Tibial nerve (tissue), 4 donors: ENCODE results near the gene RPLP1. TPM values are rescaled to one million over a fixed set of nuclear protein-coding genes. Genes with fewer than 3 reads are reported as not detected.

Source experiments
- DNase-seq, 2 donors: peaks; one replicate each; pipeline ENCODE4 v3.0.0-alpha.2; 2019; ENCODE audit warnings: low spot score in 2 of 2
- H3K27ac ChIP-seq, 4 donors: fragments of 200-600 bp; sonication (generic) in 3 of 4; one replicate each; pipeline ENCODE4 v1.5.1; 2017 to 2019; ENCODE audit warnings: mild to moderate bottlenecking in 1 of 4
- H3K27me3 ChIP-seq, 2 donors: fragments of 200-600 bp; sonication (generic) in 1 of 2; one replicate each; pipeline versions ENCODE4 v1.5.1 to v1.6.0; 2017 to 2019
- H3K36me3 ChIP-seq, 3 donors: fragments of 200-600 bp; sonication (generic); one replicate each; pipeline ENCODE4 v1.5.1; 2018 to 2019
- H3K4me1 ChIP-seq, 4 donors: fragments of 200-600 bp; sonication (generic) in 3 of 4; one replicate each; pipeline ENCODE4 v1.5.1; 2017 to 2019
- H3K4me3 ChIP-seq, 4 donors: fragments of 200-600 bp; sonication (generic) in 3 of 4; one replicate each; pipeline ENCODE4 v1.5.1; 2017 to 2019; ENCODE audit warnings: mild to moderate bottlenecking in 1 of 4, moderate library complexity in 1 of 4
- H3K9me3 ChIP-seq, 4 donors: fragments of 200-600 bp; sonication (generic) in 3 of 4; one replicate each; pipeline ENCODE4 v1.5.1; 2017 to 2019
- EP300 ChIP-seq, 2 donors: sonication (generic); formaldehyde crosslinking; IDR thresholded peaks; one replicate each; pipeline ENCODE4 v1.6.1; 2017; ENCODE audit warnings: antibody characterized with exemption in 2 of 2, mild to moderate bottlenecking in 1 of 2
- POLR2A ChIP-seq, 2 donors: fragments of 450-650 bp; IDR thresholded peaks; one replicate each; pipeline ENCODE4 v1.6.1; 2017; ENCODE audit warnings: antibody characterized with exemption in 2 of 2, mild to moderate bottlenecking in 2 of 2, moderate library complexity in 2 of 2
- WGBS, 2 donors: methylation state at CpG; one replicate each; pipeline ENCODE4 v1.1.5; 2018; 5-methylcytosine and 5-hydroxymethylcytosine counted together
- total RNA-seq, 4 donors: library from RNA; depleted of rRNA; stranded (reverse); fragments of >200 nt; gene quantifications; one replicate each; pipeline ENCODE4 v1.1.0, GENCODE V29; 2016
- TF ChIP-seq, protein P1 (sequence below), 5 experiments: fragments of 200-600 bp in 3 of 5; fragments of 450-650 bp in 2 of 5; sonication (generic) in 3 of 5; IDR thresholded peaks; one replicate each; pipeline ENCODE4 v1.5.1; 2016 to 2019; ENCODE audit warnings: antibody characterized with exemption in 5 of 5, mild to moderate bottlenecking in 3 of 5, moderate library complexity in 2 of 5

RPLP1 gene
- total RNA-seq, 4 donors from 2014 or later, result 435 to 693 (median 620) TPM

DNA sequence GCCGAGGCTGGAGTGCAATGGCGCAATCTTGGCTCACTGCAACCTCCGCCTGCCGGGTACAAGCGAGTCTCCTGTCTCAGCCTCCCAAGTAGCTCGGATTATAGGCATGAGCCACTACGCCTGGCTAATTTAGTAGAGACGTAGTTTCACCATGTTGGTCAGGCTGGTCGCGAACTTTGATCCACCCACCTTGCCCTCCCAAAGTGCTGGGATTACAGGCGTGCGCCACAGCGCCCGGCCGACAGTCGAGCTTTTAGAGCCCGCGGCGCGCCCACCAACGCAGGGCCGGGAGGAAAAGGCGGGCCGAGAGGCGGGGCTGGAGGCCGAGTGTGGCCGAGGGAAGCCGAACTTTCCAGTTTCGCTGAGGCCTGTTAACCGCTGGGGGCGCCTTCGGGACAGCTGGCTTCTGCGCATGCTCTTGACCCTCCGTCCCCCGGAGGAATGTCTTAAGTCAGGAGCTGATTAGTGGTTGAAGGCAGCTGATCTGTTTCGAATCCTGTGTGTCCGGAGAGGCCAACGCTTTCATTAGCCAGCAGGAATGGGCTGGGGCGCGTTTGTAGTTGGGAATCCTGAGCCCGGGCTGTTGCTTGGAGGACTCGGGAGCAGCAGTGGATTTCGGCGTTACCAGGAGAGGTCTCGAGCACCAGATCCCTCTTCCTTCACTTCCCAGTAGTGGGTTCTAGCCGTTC is 10.0 kb downstream of the RPLP1 start:
- H3K4me3 ChIP-seq, result peak overlapping the region; percentile 38 to 59 (median 50)
- peak; percentile 84 to 94 for TF ChIP-seq EP300 (IDR thresholded peaks at IDR 0.05)
- peak; percentile 86 to 90 for TF ChIP-seq POLR2A (IDR thresholded peaks at IDR 0.05)
- TF ChIP-seq, protein P1, sequence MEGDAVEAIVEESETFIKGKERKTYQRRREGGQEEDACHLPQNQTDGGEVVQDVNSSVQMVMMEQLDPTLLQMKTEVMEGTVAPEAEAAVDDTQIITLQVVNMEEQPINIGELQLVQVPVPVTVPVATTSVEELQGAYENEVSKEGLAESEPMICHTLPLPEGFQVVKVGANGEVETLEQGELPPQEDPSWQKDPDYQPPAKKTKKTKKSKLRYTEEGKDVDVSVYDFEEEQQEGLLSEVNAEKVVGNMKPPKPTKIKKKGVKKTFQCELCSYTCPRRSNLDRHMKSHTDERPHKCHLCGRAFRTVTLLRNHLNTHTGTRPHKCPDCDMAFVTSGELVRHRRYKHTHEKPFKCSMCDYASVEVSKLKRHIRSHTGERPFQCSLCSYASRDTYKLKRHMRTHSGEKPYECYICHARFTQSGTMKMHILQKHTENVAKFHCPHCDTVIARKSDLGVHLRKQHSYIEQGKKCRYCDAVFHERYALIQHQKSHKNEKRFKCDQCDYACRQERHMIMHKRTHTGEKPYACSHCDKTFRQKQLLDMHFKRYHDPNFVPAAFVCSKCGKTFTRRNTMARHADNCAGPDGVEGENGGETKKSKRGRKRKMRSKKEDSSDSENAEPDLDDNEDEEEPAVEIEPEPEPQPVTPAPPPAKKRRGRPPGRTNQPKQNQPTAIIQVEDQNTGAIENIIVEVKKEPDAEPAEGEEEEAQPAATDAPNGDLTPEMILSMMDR (IDR thresholded peaks at IDR 0.05), result peak; percentile 93 to 97 (median 95)
- 5 to 15% methylated on average over 23 to 24 of the region's 46 CpGs for WGBS, 2 donors
- peaks cover 0 to 19% (median 3%) of the 10 kb centered on the region in 4 donors for H3K4me1 ChIP-seq
- no peaks in the 10 kb centered on the region for H3K9me3 ChIP-seq
- peaks cover 0 to 4% (median 0%) of the 10 kb centered on the region in 3 donors for H3K36me3 ChIP-seq
- DNase-seq, result peak; percentile 89 to 94
- H3K27ac ChIP-seq, result peak overlapping the region; percentile 84 to 98 (median 90)
- H3K27me3 ChIP-seq, result no peaks in the 10 kb centered on the region

DNA sequence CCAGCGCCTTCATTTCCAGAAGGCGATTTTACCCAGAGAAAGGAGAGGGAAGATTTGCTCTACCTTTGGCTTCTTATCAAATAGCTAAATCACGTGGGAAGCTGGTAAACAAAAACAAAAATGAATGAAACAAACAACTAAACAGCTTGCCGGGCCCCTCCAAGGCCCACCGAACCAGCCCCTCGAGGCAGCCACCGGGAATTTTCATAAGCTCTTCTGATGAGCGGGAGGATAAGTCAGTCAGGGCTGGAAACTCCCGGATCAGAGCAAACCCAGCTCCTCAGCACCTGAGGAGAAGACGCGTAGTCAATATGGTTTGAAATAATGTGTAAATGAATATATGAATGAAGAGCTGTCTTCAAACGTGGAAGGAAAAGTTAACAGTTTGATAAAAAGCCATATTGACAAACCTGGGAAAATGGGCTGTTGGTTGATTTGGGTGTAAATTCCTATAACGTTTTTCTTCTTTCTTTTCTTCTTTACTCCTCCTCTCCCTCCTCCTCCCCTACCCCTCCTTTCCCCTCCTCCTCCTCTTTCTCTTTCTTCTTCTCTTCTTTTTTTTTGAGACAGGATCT is 10.7 kb downstream of the RPLP1 start:
- Histone ChIP-seq H3K27ac (peak overlapping the region; percentile 84 to 98 (median 90)), H3K9me3 (no peaks in the 10 kb centered on the region), H3K4me3 (peak overlapping the region; percentile 38 to 59 (median 50)), H3K4me1 (peaks cover 0 to 19% (median 3%) of the 10 kb centered on the region in 4 donors), H3K27me3 (no peaks in the 10 kb centered on the region), H3K36me3 (no peaks in the 10 kb centered on the region)
- no peak for DNase-seq
- TF ChIP-seq, protein P1 (IDR thresholded peaks at IDR 0.05), result no peak
- no peak for TF ChIP-seq POLR2A (IDR thresholded peaks at IDR 0.05)
- TF ChIP-seq EP300 (IDR thresholded peaks at IDR 0.05), result no peak
- 24% methylated on average over 13 of the region's 13 CpGs for WGBS, 2 donors

DNA sequence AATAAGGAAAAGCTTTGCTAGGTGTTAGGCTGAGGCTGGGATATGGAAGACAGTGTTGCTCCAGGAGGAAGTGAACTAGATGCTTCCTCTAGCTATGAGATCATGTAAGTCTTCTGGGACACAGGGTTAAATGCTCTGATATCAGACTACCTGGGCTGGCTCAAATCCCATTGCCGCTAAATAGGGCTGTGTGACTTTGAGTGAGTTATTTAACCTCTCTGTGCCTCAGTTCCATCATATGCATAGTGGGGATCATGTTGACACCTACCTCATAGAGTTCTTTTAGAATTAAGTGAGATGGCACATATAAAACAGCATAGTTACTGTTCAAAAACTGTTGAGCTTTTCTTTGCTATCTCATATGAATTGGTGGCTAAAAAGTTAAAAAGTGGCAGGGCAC is 12.6 kb downstream of the RPLP1 start:
- no peak for TF ChIP-seq POLR2A (IDR thresholded peaks at IDR 0.05)
- no peak for TF ChIP-seq EP300 (IDR thresholded peaks at IDR 0.05)
- TF ChIP-seq, protein P1 (IDR thresholded peaks at IDR 0.05), result no peak
- Histone ChIP-seq H3K36me3 (no peaks in the 10 kb centered on the region), H3K27ac (no peak overlapping the region), H3K9me3 (no peaks in the 10 kb centered on the region), H3K4me1 (peaks cover 0 to 19% (median 3%) of the 10 kb centered on the region in 4 donors), H3K4me3 (no peak overlapping the region), H3K27me3 (no peaks in the 10 kb centered on the region)
- DNase-seq, result no peak
- WGBS, 2 donors, result 93 to 94% methylated on average over 1 of the region's 1 CpG

DNA sequence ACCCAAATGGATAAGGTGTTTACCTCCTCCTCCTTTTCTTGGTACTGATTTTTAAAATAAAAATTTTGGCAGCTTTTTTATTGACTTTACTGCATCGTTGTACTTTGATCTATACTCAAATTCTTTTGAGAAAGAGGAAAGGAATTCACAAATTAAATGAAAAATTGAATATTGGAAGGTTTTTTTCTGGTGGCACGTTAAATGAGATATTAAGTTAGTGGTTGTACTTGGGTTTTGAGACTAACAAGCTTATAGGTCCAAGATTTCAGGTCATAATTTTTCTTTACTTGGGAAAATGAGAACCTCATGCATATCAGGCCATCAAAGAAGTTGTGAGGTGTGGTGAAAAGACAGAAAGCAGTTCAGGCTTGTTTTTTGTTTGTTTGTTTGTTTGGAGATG is 14.1 kb downstream of the RPLP1 start:
- Histone ChIP-seq H3K9me3 (no peaks in the 10 kb centered on the region), H3K4me1 (peaks cover 0 to 13% (median 2%) of the 10 kb centered on the region in 4 donors), H3K36me3 (no peaks in the 10 kb centered on the region), H3K27me3 (no peaks in the 10 kb centered on the region), H3K27ac (no peak overlapping the region), H3K4me3 (no peak overlapping the region)
- 66 to 72% methylated on average over 2 of the region's 2 CpGs for WGBS, 2 donors
- DNase-seq, result no peak
- no peak for TF ChIP-seq EP300 (IDR thresholded peaks at IDR 0.05)
- TF ChIP-seq, protein P1 (IDR thresholded peaks at IDR 0.05), result no peak
- TF ChIP-seq POLR2A (IDR thresholded peaks at IDR 0.05), result no peak

DNA sequence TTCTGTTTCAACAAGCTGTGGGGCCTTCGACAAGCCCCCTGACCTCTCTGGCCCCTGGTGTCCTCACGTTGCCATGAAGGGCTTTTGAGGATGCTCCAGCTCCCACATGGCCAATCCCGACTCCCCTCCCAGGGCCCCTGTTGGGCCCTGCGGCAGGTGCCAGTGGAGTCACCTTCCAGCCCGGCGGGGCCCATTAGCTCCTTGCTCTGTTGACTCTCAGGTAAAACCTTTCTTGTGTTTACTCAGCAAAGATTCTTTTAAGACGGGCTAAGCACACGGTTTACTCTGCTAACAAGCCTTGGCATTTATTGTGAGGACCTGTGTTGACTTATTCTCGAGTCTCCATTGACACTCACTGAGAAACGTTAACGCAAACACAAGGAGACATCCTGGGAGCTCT is 15.0 kb downstream of the RPLP1 start:
- TF ChIP-seq EP300 (IDR thresholded peaks at IDR 0.05) (no peak), POLR2A (IDR thresholded peaks at IDR 0.05) (no peak)
- TF ChIP-seq, protein P1 (IDR thresholded peaks at IDR 0.05), result no peak

More for the DNA sequence above, 15.0 kb downstream of the RPLP1 start:
- DNase-seq, result no peak
- 71 to 78% methylated on average over 11 of the region's 11 CpGs for WGBS, 2 donors
- Histone ChIP-seq H3K4me1 (peaks cover 0 to 5% (median 0%) of the 10 kb centered on the region in 4 donors), H3K9me3 (no peaks in the 10 kb centered on the region), H3K27me3 (no peaks in the 10 kb centered on the region), H3K36me3 (no peaks in the 10 kb centered on the region), H3K4me3 (no peak overlapping the region), H3K27ac (no peak overlapping the region)
